ENCODE measurements around the gene ROS1.

The ROS1 gene

DNA sequence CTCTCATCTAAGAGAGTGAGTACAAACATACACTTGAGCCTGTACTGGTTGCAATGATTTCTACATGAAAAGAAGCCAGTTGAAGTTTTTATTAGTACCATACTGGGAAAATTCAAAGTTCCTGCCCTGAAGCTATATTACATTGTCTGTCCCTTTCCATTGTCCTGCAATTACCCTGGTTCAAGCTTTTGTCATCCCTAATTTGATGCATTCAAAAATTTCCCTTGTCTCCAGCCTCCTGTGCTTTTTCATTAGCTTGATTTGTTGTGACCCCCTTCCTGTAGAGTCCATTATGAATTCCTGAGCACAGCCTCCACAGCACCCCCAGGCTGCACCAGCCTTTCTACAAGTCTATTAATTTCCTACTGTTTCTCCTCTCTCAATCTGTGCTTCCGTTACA lies 114.0 kb downstream of the ROS1 start:
- DNase-seq, result no peak

DNA sequence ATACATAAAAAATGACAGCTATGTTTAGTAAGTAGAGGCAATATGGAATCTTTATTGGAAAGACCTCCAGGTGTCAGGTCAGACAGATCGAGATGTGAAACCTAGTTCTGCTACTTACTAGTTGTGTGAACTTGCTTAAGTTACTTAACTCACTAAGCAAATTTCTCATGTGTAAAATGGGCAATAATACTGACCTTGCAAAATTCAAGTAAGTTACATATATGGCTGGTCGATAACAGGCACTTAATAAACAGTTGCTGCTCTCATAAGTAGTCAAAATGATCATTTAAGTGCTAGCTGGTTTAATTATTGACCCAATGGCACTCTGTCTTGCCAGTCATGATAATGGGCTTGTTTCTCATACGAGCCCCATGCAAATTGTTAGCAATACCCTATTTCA lies 114.4 kb downstream of the ROS1 start:
- DNase-seq, result no peak

DNA sequence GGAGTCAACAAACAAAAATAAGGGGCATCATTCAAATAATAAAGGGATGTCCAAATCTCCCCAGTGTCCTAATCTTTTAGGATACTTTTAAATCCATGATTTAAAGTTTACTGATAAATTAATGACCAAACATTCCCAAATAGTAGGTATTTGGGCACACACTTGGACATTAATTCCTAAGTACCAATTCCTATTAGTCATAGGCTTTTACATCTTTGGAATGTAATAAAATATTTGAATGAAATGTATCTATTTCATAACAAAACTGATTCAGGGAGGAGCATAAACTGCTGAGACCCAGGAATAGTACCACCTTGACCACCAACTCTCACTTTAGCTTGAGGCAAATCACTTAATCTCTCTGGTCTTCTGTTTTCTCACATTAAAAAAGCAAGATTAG lies 116.1 kb downstream of the ROS1 start:
- no peak for DNase-seq

DNA sequence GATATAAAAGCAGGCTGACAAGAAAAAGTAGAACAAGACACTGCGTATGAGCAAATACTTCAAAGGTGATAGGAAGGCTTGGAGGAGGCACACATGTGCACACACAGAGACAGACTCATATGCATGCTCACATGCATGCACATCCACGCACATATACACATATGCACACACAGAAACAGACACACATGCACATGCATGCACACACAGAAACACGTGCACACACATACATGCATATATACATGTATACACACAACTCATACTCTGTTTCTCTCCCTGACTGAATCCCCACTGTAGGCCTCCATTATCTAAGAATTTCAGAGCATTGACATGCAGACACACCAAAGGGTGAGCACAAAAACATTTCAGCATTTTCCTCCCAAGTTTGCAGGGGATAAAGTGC lies 116.7 kb downstream of the ROS1 start:
- no peak for DNase-seq

DNA sequence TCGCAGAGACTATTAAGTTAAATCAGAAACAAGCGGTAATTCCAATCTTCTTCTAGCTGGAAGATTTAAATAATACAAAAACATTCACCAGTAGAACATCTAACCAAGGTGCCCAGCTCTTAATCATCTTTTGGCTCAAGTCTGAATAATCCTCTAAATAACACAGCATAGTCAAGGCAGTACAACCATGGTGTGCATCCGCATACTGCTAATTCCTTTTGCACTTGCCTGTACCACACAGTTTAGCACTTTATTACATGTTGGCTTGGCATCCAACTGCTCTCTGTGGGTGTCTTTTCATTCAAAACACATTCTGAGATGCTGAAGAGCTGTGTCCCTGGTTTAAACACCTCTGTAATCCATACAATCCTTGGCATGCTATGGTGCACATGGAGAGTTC lies 118.1 kb downstream of the ROS1 start:
- no peak for DNase-seq

DNA sequence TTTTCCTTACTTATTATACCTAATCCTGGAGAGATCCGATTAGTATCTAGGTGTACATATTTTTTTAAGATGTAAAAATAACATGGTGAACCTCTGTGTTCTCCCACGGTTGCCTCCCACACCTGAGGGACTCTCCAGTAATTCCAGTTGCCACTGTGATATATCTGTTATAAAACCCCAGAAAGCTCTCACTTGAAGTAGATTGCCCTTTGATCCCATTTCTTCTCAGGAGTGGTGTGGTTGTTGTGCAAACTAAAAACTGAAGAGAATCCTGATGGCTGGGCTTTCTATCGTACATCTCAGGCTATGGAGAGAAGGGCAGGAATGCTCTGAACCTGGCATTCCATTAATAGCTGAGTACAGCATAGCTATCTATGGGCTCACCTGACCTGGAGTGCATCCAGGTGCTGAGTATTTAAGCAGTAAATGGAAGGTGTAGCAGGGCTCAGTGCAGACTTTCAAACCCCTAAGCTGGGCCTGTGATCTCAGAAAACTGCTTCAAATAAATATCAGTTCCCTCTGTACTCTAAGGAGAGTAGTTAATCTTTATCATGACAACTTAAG lies 119.4 kb downstream of the ROS1 start:
- DNase-seq, result no peak

DNA sequence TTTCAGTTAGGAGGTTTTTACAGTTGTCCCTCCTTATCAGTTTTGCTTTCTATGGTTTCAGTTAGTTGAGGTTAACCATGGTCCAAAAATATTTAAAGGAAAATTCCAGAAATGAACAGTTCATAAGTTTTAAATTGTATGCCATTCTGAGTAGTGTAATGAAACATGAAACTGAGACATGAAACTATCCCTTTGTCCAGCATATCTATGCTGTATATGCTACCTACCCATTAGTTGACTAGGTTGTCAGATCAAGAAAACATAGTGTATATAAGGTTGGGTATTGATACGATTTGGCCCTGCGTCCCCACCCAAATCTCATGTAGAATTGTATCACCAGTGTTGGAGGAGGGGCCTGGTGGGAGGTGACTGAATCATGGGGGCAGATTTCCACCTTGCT lies 121.3 kb downstream of the ROS1 start:
- no peak for DNase-seq

DNA sequence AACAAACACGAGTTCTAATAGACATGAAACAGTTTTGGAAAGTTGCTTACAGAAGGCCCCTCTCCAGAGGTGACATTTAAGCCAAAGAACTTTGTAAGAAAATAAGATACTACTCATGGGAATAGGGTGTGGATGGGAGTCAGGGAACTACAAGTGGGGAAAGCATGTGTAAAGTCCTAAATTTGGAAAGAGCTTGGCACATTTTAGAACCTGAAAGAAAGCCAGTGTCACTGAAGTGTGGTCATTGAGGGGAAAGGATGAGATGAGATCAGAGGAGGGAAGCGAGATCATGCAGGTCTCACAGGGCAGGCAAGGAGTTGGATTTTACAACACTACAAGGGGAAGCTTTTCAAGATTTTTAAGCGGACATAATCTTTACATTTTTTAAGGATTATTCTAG lies 122.4 kb downstream of the ROS1 start:
- no peak for DNase-seq

DNA sequence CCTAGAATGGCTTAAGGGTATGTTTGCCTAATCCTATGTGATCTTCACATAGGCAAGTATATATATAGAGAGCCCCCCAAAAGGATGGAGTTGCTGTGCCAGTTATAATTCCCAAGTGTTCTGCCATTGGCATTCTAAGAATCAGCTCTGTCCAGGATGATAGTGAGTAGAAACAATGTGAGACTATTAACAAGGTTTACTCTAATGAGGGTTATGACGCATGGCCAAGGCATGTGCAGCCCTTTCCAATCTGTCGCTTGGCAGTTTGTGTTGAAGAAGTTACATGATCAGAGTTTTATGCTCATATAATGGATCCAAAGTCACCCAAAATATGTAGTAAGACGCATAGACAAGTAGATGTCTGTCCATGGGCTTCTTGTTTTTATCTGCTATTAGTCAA lies 126.8 kb downstream of the ROS1 start:
- DNase-seq, result no peak

DNA sequence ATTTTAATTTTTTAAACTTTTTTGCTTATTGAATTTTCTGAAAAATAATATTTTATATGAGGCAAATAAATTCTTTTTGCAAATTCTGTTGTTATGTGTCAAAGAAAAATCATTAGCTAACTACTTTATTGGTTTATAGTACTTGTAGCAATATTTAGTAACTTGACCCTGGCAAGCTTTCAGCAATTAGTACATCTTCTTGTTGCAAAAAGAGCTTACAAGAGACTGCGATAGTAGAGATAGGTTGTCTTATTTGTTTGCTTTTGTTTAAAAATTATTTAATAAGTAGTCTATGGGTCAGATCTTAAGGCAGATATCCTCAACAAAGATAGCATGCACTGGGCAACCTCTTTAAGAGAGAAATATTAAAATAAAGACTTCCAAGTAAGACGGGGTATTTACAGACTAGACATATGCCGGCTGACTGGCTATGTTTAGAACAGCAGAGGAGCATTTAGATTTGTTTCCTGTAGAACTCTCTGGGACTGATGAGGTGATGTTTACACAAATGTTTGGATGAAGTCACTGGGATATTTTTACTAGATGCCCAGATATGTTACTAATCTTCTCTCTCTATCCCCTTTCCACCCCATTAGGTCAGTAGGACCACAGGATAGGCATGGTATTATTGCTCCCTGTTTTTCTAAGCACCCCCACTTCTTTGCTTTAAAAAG lies 135.4 kb downstream of the ROS1 start:
- DNase-seq, result no peak

DNA sequence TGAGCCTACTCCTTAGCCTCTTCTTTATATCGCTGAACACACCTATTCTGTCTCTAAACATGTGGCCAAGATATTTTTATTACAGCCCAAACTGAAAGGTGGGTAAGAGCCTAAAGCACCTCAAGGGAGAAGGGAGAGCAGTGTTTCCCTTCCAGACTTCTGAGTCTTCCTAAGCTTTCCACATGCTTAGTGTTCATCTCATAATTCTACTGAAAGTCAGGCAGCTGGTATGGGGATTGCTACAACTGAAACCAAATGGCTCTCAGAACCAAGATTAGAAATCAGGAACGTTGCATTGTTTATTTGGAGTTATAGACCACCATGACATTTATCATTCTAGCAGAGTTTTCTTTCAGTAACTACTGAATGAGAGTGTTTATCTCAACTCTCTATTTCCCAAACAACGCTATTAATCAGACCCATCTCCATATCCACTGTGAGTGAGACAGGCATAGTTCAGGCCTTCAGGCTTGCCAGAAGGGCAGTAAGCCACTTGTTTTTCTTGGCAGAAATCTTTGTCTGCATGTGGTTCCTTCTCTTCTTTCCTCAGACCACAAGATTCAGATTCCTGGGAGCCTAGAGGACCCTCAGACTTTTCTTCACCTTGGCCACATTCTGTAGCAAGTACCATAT lies 137.5 kb downstream of the ROS1 start:
- DNase-seq, result no peak

DNA sequence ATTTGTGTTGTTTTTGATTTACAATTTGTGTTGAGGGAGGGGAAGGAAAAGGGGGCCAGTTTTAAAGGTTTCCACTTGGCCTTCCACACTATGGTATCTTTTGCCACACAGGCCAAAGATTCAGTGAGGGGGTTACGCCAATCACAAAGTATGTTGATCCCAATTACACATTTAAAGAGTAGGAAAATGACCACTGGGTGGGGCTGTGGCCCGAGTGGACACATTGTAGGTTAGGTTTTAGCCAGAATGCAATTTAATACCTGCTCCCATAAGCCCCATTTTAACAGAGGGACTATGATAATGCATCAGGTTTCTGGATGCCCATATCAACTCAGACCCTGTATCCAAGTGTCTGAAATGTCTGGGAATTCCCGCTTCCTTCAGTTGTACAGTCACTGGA lies 144.8 kb downstream of the ROS1 start:
- DNase-seq, result no peak

DNA sequence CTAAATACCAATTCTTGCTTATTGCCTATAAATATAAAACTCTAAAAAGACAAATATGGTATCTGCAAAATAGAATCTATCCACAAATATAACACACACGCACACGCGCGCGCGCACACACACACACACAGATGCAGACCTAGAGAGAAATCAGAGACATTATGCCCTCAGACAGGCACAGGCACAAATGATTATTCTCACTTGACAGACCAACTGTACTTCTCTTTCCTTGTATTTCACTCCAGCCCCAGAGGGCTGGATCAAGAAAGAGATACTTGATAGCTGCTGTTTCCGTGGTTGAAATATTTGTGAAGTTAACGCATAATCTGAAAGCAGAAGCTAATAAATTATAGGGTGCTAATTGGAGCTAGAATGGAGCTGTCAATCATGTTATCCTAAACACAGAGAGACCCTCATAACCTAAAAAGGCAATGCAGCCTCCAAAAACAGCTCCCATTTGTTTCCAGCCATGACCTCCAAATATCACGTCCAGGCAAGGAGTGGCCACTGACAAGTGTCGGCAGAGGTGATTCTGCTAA lies 148.9 kb downstream of the ROS1 start:
- no peak for DNase-seq

DNA sequence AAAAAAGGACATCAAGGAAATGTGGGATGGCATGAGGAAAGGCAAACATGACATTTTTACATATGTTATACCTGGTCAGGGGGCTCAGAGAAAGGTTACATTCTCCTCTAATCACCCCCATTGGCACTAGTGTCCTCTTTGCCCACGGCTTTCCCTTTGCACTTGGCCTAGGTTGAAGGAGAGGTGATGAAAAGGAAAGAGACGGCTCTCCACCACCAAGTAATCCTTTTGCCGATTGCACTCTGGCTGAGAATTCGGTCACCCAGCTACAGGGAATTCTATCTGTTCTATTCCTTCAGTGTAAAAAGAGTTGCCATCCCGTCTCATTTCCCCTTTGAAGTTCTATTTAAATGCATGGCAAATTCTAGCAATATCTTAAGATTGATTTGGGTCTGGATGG lies 150.0 kb downstream of the ROS1 start:
- DNase-seq, result no peak

DNA sequence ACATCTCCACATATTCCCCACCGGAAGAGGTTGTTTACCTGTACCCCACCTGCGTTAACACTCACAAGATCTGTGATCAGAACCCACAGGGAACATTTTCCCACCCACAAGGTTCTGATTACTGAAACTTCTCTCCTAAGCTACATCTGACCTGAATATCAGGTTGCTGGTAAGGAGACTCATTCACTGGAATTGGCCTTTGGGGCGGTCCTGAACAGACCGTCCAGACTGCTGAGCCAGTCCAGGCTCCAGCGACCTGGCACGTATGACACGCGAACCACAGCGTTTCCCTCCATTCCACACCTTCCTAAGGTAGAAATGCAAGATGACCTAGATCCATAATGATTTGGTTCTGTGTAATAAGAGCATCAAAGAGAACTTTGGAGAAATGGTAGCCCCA lies 150.5 kb downstream of the ROS1 start:
- no peak for DNase-seq

DNA sequence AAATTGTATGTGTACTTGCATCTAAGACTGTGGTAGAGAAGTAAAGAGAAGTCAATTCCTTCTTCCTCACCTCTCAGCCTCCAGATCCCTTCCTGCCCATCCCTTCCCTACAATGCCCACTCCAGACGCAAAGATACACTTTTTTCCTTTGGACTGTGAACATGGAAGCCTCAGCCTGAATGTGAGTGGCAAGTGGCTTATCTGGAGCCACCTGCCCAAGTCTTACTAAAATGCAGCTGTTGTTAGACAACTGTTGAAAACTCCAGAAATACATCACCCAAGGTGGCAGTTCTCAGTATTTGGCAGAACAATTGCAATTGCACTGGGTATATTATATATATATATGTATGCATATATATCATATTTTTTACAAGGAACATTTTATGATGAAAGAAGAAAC lies 152.9 kb downstream of the ROS1 start:
- DNase-seq, result no peak

DNA sequence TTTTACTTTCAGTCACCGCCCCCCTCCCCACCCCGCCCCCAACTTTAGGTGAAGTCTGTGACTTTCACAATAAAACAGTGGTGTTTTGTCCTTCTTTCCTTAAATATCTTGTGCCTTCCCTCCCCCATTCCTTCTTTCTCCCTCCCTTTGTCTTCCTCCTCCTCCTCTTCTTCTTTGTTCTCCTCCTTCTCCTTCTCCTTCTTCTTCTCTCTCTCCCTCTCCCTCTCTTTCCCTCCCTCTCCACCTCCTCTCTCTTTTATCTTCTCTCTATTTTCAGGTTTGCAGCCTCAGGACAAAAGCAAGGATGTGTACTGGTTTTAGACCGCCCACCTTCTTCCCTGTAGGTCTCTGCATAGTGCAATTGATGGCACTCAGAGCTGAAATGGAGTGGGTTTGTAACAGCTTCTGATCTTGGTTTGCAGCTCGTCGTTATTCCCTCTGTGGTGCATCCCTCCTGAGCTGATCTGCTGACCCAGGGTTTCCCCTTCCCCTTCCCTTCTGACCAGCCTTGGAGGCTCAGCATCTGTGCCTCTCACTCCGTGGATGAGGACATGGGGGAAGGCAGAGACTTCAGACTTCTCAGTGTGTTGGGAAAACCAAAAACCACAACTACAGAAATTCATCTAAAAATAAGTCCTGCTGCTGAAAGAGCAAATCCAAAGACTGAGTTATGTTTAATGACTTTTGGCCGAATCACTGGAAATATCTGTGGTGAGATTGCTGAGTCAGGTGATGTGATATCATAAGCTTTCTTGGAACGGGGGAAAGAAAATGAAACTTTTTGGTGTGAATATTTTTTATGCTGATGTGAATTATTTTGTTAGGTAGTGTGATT lies 153.5 kb downstream of the ROS1 start:
- DNase-seq, result no peak

DNA sequence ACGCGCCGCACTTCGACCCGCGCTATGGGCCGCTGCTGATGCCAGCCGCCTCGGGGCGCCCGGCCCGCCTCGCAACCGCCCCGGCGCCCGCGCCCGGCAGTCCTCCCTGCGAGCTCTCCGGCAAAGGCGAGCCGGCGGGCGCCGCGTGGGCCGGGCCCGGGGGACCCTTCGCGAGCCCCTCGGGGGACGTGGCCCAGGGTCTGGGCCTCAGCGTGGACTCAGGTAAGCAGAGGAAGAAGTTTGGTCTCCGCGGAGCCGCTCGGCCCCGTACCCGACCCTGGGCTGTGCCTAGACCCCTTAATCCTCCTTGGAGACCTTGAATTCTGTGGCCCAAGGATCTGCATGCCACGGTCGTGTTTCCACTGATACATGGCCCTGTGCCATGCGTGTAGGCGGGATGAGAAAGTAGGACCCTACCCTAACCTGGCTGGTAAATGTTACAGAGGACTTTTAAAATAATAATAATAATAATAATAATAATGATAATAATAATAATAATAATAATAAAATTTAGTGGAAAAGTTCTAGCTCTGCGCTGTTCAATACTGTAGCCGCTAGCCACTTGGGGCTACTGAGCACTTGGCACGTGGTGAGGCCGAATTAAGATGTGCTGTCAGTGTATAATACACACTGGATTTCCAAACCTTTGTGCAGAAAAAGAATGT lies 154.8 kb downstream of the ROS1 start:
- no peak for DNase-seq

DNA sequence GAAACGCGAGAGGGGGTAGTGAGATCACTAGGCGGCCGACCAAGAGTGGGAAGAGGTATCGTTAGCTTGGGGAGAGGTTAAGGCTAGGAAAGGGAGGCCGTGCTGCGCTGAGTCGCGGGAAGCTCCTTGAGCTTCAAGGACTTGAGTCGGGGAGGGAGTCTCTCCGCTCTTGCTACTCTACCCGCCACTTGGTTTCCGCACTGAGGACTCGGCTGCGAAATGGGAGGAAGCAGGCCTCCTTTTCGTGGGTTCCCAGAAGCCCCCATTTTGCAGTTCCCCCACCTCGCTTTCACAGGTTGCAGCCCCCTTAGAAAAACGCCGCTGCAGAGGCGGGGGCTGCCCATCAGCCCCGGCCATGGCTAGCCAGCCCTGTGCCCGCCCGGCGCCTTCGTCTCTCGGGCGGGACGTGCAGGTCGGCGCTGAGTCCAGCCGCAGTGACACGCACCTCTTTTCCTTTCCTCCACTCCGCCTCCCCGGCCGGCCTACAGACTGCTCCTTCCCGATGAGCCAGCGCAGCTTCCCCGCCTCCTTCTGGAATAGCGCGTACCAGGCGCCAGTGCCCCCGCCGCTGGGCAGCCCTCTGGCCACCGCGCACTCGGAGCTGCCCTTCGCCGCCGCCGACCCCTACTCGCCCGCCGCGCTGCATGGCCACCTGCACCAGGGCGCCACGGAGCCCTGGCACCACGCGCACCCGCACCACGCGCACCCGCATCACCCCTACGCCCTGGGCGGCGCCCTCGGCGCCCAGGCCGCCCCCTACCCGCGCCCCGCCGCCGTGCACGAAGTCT lies 155.5 kb downstream of the ROS1 start:
- DNase-seq, result no peak

DNA sequence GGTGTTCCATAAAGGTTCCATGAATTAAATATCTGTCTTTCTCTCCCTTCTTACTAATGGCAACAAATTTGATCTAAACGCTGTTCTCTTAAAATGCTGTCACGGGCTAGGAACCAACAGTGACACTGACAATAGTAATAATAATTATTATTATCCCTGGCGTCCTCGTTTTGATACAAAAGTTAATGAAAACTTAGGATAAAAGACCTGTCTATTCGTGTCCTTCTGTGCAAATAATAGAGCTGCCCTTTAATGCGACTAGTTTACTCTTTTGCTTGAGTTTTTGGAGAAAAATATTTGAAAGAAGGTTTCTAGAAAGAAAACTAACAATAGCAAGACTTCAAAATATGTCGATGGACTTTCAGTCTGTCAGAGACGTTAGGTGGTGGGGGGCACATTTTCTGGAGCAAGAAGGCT lies 156.1 kb downstream of the ROS1 start:
- DNase-seq, result no peak

DNA sequence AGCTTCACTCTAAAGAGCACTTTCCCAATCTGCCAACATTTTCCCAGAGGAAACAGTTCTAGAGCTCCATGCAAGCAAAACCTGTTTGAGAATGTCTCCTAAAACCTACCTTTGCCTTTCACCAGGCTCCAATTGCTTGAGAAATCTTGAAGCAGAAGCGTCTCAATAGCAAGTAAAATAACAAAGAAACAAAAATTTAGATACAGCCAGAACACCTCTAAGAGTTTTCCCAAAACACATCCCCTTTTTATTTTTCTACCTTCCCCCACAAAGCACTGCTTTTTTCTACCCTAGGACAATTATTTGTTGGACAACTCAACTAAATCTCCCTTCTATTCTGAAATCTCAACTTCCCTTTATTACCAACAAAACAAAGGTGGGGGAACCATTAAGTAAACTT lies 156.8 kb downstream of the ROS1 start:
- DNase-seq, result no peak

All from nucleus accumbens (tissue), 56 donors.